ENCODE data around the gene TYROBP. TPM values are rescaled to one million over a fixed set of nuclear protein-coding genes. Genes with fewer than 3 reads are reported as not detected.
"Not testable (repeated sequence)": the region's sequence is repeated elsewhere in the genome, so short reads cannot be mapped to it uniquely, and the experiment has no call there.

The TYROBP gene
- total RNA-seq, 2 experiments from 2014 or later, result not detected

GRCh38 chr19:35911173-35911572 lies 3.1 kb upstream of the TYROBP start:
- Mint-ChIP-seq H3K9me3 (no peaks in the 10 kb centered on the region), H3K27me3 (no peaks in the 10 kb centered on the region), H3K27ac (no peak overlapping the region), H3K4me1 (peaks cover 36% of the 10 kb centered on the region), H3K4me3 (no peak overlapping the region), H3K36me3 (no peaks in the 10 kb centered on the region)
- DNase-seq, result no peak

- H3K36me3 Mint-ChIP-seq, H3K4me3 Mint-ChIP-seq, H3K27ac Mint-ChIP-seq, H3K9me3 Mint-ChIP-seq, H3K27me3 Mint-ChIP-seq, DNase-seq: not testable (repeated sequence)
- H3K4me1 Mint-ChIP-seq, result peaks cover 35% of the 10 kb centered on the region
These were observed 2.3 kb upstream of the TYROBP start for GRCh38 chr19:35910355-35910754.

GRCh38 chr19:35909684-35910035 lies 1.6 kb upstream of the TYROBP start:
- Mint-ChIP-seq H3K4me3 (no peak overlapping the region), H3K36me3 (no peaks in the 10 kb centered on the region), H3K27ac (no peak overlapping the region)

GRCh38 chr19:35908973-35909683 lies 1.0 kb upstream of the TYROBP start:
- H3K27ac Mint-ChIP-seq, result no peak overlapping the region
- peaks cover 46% of the 10 kb centered on the region for H3K4me1 Mint-ChIP-seq
- no peak overlapping the region for H3K4me3 Mint-ChIP-seq
- H3K9me3 Mint-ChIP-seq, result no peaks in the 10 kb centered on the region
- no peaks in the 10 kb centered on the region for H3K27me3 Mint-ChIP-seq
- no peaks in the 10 kb centered on the region for H3K36me3 Mint-ChIP-seq
- DNase-seq, result no peak

More at GRCh38 chr19:35909684-35910035, 1.6 kb upstream of the TYROBP start:
- H3K9me3 Mint-ChIP-seq, result no peaks in the 10 kb centered on the region
- no peaks in the 10 kb centered on the region for H3K27me3 Mint-ChIP-seq
- peaks cover 41% of the 10 kb centered on the region for H3K4me1 Mint-ChIP-seq
- no peak for DNase-seq

GRCh38 chr19:35907377-35907745 lies 734 bp downstream of the TYROBP start:
- Mint-ChIP-seq H3K4me1 (peaks cover 52% of the 10 kb centered on the region), H3K27ac (no peak overlapping the region), H3K4me3 (no peak overlapping the region), H3K36me3 (peaks cover 3% of the 10 kb centered on the region), H3K9me3 (no peaks in the 10 kb centered on the region), H3K27me3 (no peaks in the 10 kb centered on the region)
- no peak for DNase-seq

GRCh38 chr19:35905178-35905727 lies 2.8 kb downstream of the TYROBP start:
- H3K4me1 Mint-ChIP-seq, result peaks cover 53% of the 10 kb centered on the region
- no peak for DNase-seq
- peaks cover 3% of the 10 kb centered on the region for H3K36me3 Mint-ChIP-seq
- no peaks in the 10 kb centered on the region for H3K9me3 Mint-ChIP-seq
- H3K27me3 Mint-ChIP-seq, result no peaks in the 10 kb centered on the region
- H3K27ac Mint-ChIP-seq, result peak overlapping the region; percentile 90
- no peak overlapping the region for H3K4me3 Mint-ChIP-seq

- peaks cover 50% of the 10 kb centered on the region for H3K4me1 Mint-ChIP-seq
- peak overlapping the region; percentile 90 for H3K27ac Mint-ChIP-seq
- DNase-seq, result no peak
- H3K9me3 Mint-ChIP-seq, result no peaks in the 10 kb centered on the region
- no peaks in the 10 kb centered on the region for H3K27me3 Mint-ChIP-seq
- peaks cover 4% of the 10 kb centered on the region for H3K36me3 Mint-ChIP-seq
- H3K4me3 Mint-ChIP-seq, result peak overlapping the region; percentile 47
These were observed 3.6 kb downstream of the TYROBP start for GRCh38 chr19:35904311-35905068.

- Mint-ChIP-seq H3K4me3 (peak overlapping the region; percentile 89), H3K36me3 (peaks cover 11% of the 10 kb centered on the region), H3K4me1 (peaks cover 43% of the 10 kb centered on the region), H3K9me3 (no peaks in the 10 kb centered on the region), H3K27ac (peak overlapping the region; percentile 90), H3K27me3 (no peaks in the 10 kb centered on the region)
- peak; percentile 88 for DNase-seq
These were observed 4.4 kb downstream of the TYROBP start for GRCh38 chr19:35903550-35904179.

GRCh38 chr19:35902870-35903475 lies 5.1 kb downstream of the TYROBP start:
- Mint-ChIP-seq H3K4me3 (peak overlapping the region; percentile 89), H3K36me3 (peaks cover 18% of the 10 kb centered on the region), H3K27me3 (no peaks in the 10 kb centered on the region), H3K4me1 (peaks cover 41% of the 10 kb centered on the region), H3K27ac (peak overlapping the region; percentile 90), H3K9me3 (no peaks in the 10 kb centered on the region)
- no peak for DNase-seq

- Mint-ChIP-seq H3K27ac (peak within 1 kb of the TSS; percentile 90), H3K4me3 (peak within 1 kb of the TSS; percentile 89), H3K9me3 (no peaks in the 10 kb centered on the region), H3K4me1 (peaks cover 44% of the 10 kb centered on the region), H3K36me3 (peaks cover 26% of the 10 kb centered on the region), H3K27me3 (no peaks in the 10 kb centered on the region)
- DNase-seq, result peak; percentile 52
These were observed 6.0 kb downstream of the TYROBP start, which contains the start of gene HCST for GRCh38 chr19:35901854-35902661. TSS of gene HCST (plus strand) at chr19:35902529. CDS start at chr19:35902594, 65 bp downstream.

- Mint-ChIP-seq H3K4me3 (peak overlapping the region; percentile 97), H3K27me3 (no peaks in the 10 kb centered on the region), H3K27ac (peak overlapping the region; percentile 90), H3K36me3 (peaks cover 33% of the 10 kb centered on the region), H3K9me3 (no peaks in the 10 kb centered on the region), H3K4me1 (peaks cover 44% of the 10 kb centered on the region)
- DNase-seq, result no peak
These were observed 6.9 kb downstream of the TYROBP start for GRCh38 chr19:35901055-35901644.

GRCh38 chr19:35899547-35900214 lies 8.4 kb downstream of the TYROBP start:
- Mint-ChIP-seq H3K4me3 (peak overlapping the region; percentile 97), H3K9me3 (no peaks in the 10 kb centered on the region), H3K27me3 (no peaks in the 10 kb centered on the region), H3K27ac (peak overlapping the region; percentile 90), H3K36me3 (peaks cover 39% of the 10 kb centered on the region), H3K4me1 (peaks cover 44% of the 10 kb centered on the region)
- peak; percentile 89 for DNase-seq

GRCh38 chr19:35898499-35898809 lies 9.6 kb downstream of the TYROBP start:
- no peak for DNase-seq
- H3K36me3 Mint-ChIP-seq, result peaks cover 39% of the 10 kb centered on the region
- H3K4me3 Mint-ChIP-seq, result peak overlapping the region; percentile 97
- H3K9me3 Mint-ChIP-seq, result no peaks in the 10 kb centered on the region
- peaks cover 36% of the 10 kb centered on the region for H3K4me1 Mint-ChIP-seq
- peak overlapping the region; percentile 90 for H3K27ac Mint-ChIP-seq
- no peaks in the 10 kb centered on the region for H3K27me3 Mint-ChIP-seq

Measured in activated naive CD8-positive, alpha-beta T cell treated with anti-CD3 and anti-CD28 coated beads for 36 hours (primary cell).